Adrenal gland (tissue), 12 donors: Measurements from ENCODE around the gene CLRN2. TPM values are rescaled to one million over a fixed set of nuclear protein-coding genes. Genes with fewer than 3 reads are reported as not detected.

ENCODE experiments used
- DNase-seq, 7 donors: peaks; one replicate each; pipeline ENCODE4 v3.0.0-alpha.2; 2019 to 2020
- H3K27ac ChIP-seq, 5 donors: fragments of 200-600 bp; sonication (generic) in 4 of 5; 1 replicate in 3 of 5; 2 replicates in 2 of 5; pipeline versions ENCODE4 v1.5.1 to v1.8.0; 2016 to 2020; ENCODE audit warnings: mild to moderate bottlenecking in 1 of 5
- H3K27me3 ChIP-seq: fragments of 200-600 bp; 2 replicates; pipeline ENCODE4 v1.8.0; 2021
- H3K36me3 ChIP-seq, 2 donors: fragments of 200-600 bp; replicated peaks in 1 of 2; 1 replicate in 1 of 2; 2 replicates in 1 of 2; pipeline versions ENCODE4 v1.5.1 to v1.8.0; 2018 to 2022
- H3K4me1 ChIP-seq, 2 donors: fragments of 200-600 bp; replicated peaks in 1 of 2; 1 replicate in 1 of 2; 2 replicates in 1 of 2; pipeline versions ENCODE4 v1.5.1 to v1.8.0; 2018 to 2021
- H3K4me3 ChIP-seq, 4 donors: fragments of 200-600 bp; sonication (generic) in 3 of 4; one replicate each; pipeline ENCODE4 v1.5.1; 2016 to 2018
- H3K9me3 ChIP-seq, 3 donors: fragments of 200-600 bp; sonication (generic) in 1 of 3; replicated peaks in 1 of 3; 1 replicate in 2 of 3; 2 replicates in 1 of 3; pipeline versions ENCODE4 v1.5.1 to v1.8.0; 2016 to 2021
- POLR2A ChIP-seq, 2 donors: fragments of 450-650 bp; IDR thresholded peaks; one replicate each; pipeline ENCODE4 v1.6.1; 2017; ENCODE audit warnings: antibody characterized with exemption in 2 of 2, mild to moderate bottlenecking in 2 of 2, moderate library complexity in 1 of 2
- WGBS, 4 donors: extraction: QIAGEN DNeasy Blood & Tissue Kit in 2 of 4; methylation state at CpG; one replicate each; pipeline versions ENCODE4 v1.1.5 to v1.1.7; 2013 to 2017; 5-methylcytosine and 5-hydroxymethylcytosine counted together
- intact Hi-C, 2 donors: fragments of 100-400 bp; cut with DNase I; formaldehyde crosslinking; loops; one replicate each; pipeline versions ENCODE4 v1.14.1 to v1.15.0; 2022 to 2023
- polyA plus RNA-seq, 3 donors: library from polyadenylated mRNA; stranded (reverse); fragments of 200-250 nt in 2 of 3; fragments of 350-450 nt in 1 of 3; fragmentation: Illumina TruSeq in 1 of 3; extraction: RNeasy Lipid Tissue Mini Kit (QIAGEN cat#74804) in 1 of 3; gene quantifications; one replicate each; pipeline ENCODE4 v1.2.3, GENCODE V29; 2013 to 2014
- total RNA-seq, 9 donors: library from RNA; depleted of rRNA in 4 of 9; stranded (reverse); fragments of >200 nt in 4 of 9; fragments of 120-200 nt in 1 of 9; fragmentation: NEBNext Ultra II Directional in 1 of 9; extraction: Animal tissue kit (Norgen Biotek cat#: 25700) in 1 of 9; gene quantifications; one replicate each; pipeline versions ENCODE4 v1.1.0 to v1.2.4, GENCODE V29; 2013 to 2023
- TF ChIP-seq, protein P1 (sequence below), 6 experiments: fragments of 450-650 bp in 4 of 6; fragments of 200-600 bp in 2 of 6; sonication (generic) in 1 of 6; IDR thresholded peaks; 1 replicate in 5 of 6; 2 replicates in 1 of 6; pipeline versions ENCODE4 v1.5.1 to v1.8.0; 2016 to 2021; ENCODE audit warnings: antibody characterized with exemption in 6 of 6, mild to moderate bottlenecking in 2 of 6, moderate library complexity in 1 of 6
- donor health status: healthy with polysubstance abuse.
- donor health status: Bipolar disorder and iron deficiency.
- donor health status: DM: yes; HTN: yes; CAD: no.
- donor health status: DM: no; HTN: no; CAD: no.
- donor health status: DM: no; HTN: no; CAD: no.
- donor health status: DM: yes; HTN: yes; CAD: no.

The CLRN2 gene
- total and polyA plus RNA-seq, 12 donors = not detected

DNA sequence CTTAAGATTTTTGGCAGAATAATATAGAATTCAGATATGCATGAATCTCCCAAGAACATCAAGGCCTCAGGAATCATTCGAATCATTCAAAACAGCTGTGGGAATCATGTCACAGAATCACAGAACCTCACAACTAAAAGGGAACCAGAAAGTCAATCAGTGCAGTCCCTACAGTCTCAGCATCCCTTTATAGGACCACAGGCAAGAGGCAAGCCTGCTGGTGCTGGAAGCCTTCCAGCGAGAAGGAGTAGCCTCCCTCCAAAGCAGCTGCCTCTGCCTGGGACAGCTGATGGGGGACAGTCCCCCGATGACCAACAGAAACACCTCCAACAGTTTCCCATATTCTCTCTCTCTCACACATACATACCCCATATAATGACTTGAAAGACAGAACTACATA lies 23.8 kb upstream of the CLRN2 start:
- no peak for DNase-seq
- WGBS, 4 donors = 81 to 97% (median 85%) methylated on average over 3 of the region's 3 CpGs
- H3K9me3 ChIP-seq = no peaks in the 10 kb centered on the region
- no peak for TF ChIP-seq POLR2A (IDR thresholded peaks at IDR 0.05)
- TF ChIP-seq, protein P1, sequence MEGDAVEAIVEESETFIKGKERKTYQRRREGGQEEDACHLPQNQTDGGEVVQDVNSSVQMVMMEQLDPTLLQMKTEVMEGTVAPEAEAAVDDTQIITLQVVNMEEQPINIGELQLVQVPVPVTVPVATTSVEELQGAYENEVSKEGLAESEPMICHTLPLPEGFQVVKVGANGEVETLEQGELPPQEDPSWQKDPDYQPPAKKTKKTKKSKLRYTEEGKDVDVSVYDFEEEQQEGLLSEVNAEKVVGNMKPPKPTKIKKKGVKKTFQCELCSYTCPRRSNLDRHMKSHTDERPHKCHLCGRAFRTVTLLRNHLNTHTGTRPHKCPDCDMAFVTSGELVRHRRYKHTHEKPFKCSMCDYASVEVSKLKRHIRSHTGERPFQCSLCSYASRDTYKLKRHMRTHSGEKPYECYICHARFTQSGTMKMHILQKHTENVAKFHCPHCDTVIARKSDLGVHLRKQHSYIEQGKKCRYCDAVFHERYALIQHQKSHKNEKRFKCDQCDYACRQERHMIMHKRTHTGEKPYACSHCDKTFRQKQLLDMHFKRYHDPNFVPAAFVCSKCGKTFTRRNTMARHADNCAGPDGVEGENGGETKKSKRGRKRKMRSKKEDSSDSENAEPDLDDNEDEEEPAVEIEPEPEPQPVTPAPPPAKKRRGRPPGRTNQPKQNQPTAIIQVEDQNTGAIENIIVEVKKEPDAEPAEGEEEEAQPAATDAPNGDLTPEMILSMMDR (IDR thresholded peaks at IDR 0.05) = no peak
- peaks cover 0 to 23% of the 10 kb centered on the region in 2 donors for H3K4me1 ChIP-seq
- peak overlapping the region in 1 of 5 donors; percentile 67 for H3K27ac ChIP-seq
- peaks cover 0 to 51% of the 10 kb centered on the region in 2 donors for H3K36me3 ChIP-seq
- intact Hi-C loops = no loop called here
- H3K27me3 ChIP-seq = no peaks in the 10 kb centered on the region
- H3K4me3 ChIP-seq = no peak overlapping the region

DNA sequence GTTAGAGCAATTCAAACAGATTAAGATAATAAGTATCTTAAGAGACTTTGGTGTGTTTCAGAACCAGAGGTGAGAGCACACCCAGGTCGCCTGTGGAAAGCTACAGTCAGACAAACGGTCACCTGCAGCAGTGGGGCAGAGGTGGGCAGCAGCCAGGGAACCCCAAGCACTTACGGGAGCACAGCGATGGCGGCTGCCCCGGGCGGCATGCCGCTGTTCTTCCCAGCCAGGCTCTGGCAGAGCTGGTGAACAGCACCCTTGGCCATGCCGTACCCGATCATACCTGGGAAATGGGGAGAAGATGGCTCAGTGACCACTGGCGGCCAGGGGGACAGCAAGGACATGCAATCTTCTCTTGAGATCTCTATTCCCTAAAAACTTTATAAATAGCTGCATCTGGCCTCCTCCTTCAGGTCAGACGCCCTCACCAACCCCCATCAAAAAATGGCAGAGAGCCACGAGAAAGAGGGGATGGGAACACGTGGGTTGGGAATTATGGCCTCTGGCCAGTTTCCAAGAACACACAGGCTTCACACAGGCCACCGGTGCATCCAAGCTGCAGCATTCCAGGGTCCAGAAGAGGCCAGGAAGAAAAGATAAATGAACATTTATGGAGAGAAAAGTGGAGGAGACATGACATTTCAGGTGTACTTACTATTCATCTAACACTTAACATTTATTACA lies 22.8 kb upstream of the CLRN2 start:
- H3K4me3 ChIP-seq = no peak overlapping the region
- peak overlapping the region in 1 of 5 donors; percentile 46 for H3K27ac ChIP-seq
- intact Hi-C loops = no loop called here
- DNase-seq = peak; percentile 27 to 73 (median 57)
- peaks cover 0 to 43% of the 10 kb centered on the region in 2 donors for H3K36me3 ChIP-seq
- 60 to 81% (median 74%) methylated on average over 9 to 15 of the region's 15 CpGs for WGBS, 4 donors
- H3K27me3 ChIP-seq = no peaks in the 10 kb centered on the region
- no peaks in the 10 kb centered on the region for H3K9me3 ChIP-seq
- peaks cover 0 to 23% of the 10 kb centered on the region in 2 donors for H3K4me1 ChIP-seq
- TF ChIP-seq, protein P1 (IDR thresholded peaks at IDR 0.05) = no peak
- TF ChIP-seq POLR2A (IDR thresholded peaks at IDR 0.05) = no peak

DNA sequence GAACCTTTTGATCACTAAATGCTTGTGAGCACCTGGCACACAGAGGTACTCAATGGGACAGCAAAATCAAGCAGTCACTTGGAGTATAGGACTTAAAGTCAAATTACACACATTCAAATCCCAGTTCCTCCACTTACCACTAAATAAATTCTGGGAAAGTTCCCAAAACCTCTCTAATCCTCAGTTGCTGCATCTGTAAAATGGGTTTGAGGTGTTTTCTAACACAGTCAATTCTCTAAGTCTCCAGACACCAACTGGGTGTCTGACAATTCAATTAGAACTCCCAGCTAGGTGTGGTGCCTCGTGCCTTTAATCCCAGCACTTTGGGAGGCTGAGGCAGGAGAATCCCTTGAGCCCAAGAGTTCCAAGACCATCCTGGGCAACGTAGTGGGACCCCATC lies 22.1 kb upstream of the CLRN2 start:
- TF ChIP-seq POLR2A (IDR thresholded peaks at IDR 0.05) = no peak
- TF ChIP-seq, protein P1 (IDR thresholded peaks at IDR 0.05) = no peak
- no peak overlapping the region for H3K4me3 ChIP-seq
- intact Hi-C loops = no loop called here
- no peaks in the 10 kb centered on the region for H3K9me3 ChIP-seq
- peaks cover 0 to 36% of the 10 kb centered on the region in 2 donors for H3K36me3 ChIP-seq
- H3K27me3 ChIP-seq = no peaks in the 10 kb centered on the region
- 92 to 100% (median 97%) methylated on average over 1 to 2 of the region's 2 CpGs; no CpG with 5 or more reads in 1 of the 4 donors for WGBS, 4 donors
- peaks cover 0 to 28% of the 10 kb centered on the region in 2 donors for H3K4me1 ChIP-seq
- no peak for DNase-seq
- H3K27ac ChIP-seq = peak overlapping the region in 1 of 5 donors; percentile 14

DNA sequence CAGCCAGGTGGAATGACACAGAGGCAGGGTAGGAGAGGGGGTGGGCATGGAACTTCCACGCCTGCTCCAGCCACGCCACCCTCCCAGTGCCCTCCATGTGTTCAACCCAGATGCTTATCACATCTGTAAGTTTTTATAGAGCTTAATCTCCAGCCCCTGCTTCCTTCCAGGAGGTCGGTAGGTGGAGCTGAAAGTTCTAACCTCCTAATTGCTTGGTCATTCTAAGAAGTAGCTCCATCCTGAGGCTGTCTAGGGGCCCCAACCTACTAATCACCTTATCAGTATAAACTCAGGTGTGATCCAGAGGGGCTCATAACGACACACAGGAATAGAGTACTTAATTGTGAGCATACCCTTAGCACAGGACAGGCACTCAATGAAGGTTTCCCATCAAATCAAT lies 21.3 kb upstream of the CLRN2 start:
- Histone ChIP-seq H3K27me3 (no peaks in the 10 kb centered on the region), H3K27ac (peak overlapping the region in 1 of 5 donors; percentile 26), H3K36me3 (peaks cover 0 to 29% of the 10 kb centered on the region in 2 donors), H3K9me3 (no peaks in the 10 kb centered on the region), H3K4me1 (peaks cover 4 to 35% of the 10 kb centered on the region in 2 donors), H3K4me3 (no peak overlapping the region)
- intact Hi-C loops = no loop called here
- 71 to 92% (median 77%) methylated on average over 4 of the region's 4 CpGs for WGBS, 4 donors
- TF ChIP-seq, protein P1 (IDR thresholded peaks at IDR 0.05) = no peak
- no peak for TF ChIP-seq POLR2A (IDR thresholded peaks at IDR 0.05)
- no peak for DNase-seq
